Endothelial cell of umbilical vein (primary cell): Measurements from ENCODE around the gene MED16.

Experiments
- EZH2 ChIP-seq: IDR thresholded peaks from 2 replicates; pipeline ENCODE4 v1.6.1; 2012; ENCODE audit warnings: borderline replicate concordance, low read depth, mild to moderate bottlenecking, moderate library complexity, low read length, inconsistent platforms; ENCODE audit not compliant: severe bottlenecking
- POLR2A ChIP-seq: IDR thresholded peaks from 2 replicates; pipeline ENCODE4 v1.6.1; 2012; ENCODE audit warnings: low read depth, mild to moderate bottlenecking, control low read depth, low read length
- POLR2AphosphoS5 ChIP-seq: IDR thresholded peaks from 2 replicates; pipeline ENCODE4 v1.6.1; 2012; ENCODE audit warnings: low read depth, mild to moderate bottlenecking, control low read depth, low read length, moderate library complexity; ENCODE audit not compliant: insufficient read depth
- TF ChIP-seq, protein P1 (sequence below), 2 donors: IDR thresholded peaks; 1 replicate in 1 of 2; 2 replicates in 1 of 2; pipeline ENCODE4 v1.5.1; 2011; ENCODE audit warnings: low read length in 2 of 2, mild to moderate bottlenecking in 2 of 2, moderate library complexity in 2 of 2, control low read depth in 1 of 2, inconsistent platforms in 1 of 2, low read depth in 1 of 2; ENCODE audit not compliant: insufficient read depth in 1 of 2; ENCODE audit errors: extremely low read depth in 1 of 2

- TF ChIP-seq, protein P1, sequence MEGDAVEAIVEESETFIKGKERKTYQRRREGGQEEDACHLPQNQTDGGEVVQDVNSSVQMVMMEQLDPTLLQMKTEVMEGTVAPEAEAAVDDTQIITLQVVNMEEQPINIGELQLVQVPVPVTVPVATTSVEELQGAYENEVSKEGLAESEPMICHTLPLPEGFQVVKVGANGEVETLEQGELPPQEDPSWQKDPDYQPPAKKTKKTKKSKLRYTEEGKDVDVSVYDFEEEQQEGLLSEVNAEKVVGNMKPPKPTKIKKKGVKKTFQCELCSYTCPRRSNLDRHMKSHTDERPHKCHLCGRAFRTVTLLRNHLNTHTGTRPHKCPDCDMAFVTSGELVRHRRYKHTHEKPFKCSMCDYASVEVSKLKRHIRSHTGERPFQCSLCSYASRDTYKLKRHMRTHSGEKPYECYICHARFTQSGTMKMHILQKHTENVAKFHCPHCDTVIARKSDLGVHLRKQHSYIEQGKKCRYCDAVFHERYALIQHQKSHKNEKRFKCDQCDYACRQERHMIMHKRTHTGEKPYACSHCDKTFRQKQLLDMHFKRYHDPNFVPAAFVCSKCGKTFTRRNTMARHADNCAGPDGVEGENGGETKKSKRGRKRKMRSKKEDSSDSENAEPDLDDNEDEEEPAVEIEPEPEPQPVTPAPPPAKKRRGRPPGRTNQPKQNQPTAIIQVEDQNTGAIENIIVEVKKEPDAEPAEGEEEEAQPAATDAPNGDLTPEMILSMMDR (IDR thresholded peaks at IDR 0.05; ENCODE audit: extremely low read depth in 1 of 2, insufficient read depth in 1 of 2, low read depth in 1 of 2, low read length in 2 of 2) = no peak
- TF ChIP-seq POLR2AphosphoS5 (no peak), EZH2 (no peak), POLR2A (no peak)
Observed at GRCh38 chr19:901216-902092, 8.5 kb upstream of the MED16 start.
